HG03280 (cell line): Measurements from ENCODE around the gene SIK2.
A peak's percentile ranks its signal among the peaks of the same experiment; 100 is the strongest.
"Not testable (repeated sequence)": the region's sequence is repeated elsewhere in the genome, so short reads cannot be mapped to it uniquely, and the experiment has no call there.

Experiments used
- ATAC-seq: cut with Tn5 transposase; IDR thresholded peaks from one replicate; pipeline ENCODE4 v1.9.1; 2021; ENCODE audit warnings: mild to moderate bottlenecking, moderate library complexity; ENCODE audit not compliant: unreplicated experiment

SIK2 gene

DNA sequence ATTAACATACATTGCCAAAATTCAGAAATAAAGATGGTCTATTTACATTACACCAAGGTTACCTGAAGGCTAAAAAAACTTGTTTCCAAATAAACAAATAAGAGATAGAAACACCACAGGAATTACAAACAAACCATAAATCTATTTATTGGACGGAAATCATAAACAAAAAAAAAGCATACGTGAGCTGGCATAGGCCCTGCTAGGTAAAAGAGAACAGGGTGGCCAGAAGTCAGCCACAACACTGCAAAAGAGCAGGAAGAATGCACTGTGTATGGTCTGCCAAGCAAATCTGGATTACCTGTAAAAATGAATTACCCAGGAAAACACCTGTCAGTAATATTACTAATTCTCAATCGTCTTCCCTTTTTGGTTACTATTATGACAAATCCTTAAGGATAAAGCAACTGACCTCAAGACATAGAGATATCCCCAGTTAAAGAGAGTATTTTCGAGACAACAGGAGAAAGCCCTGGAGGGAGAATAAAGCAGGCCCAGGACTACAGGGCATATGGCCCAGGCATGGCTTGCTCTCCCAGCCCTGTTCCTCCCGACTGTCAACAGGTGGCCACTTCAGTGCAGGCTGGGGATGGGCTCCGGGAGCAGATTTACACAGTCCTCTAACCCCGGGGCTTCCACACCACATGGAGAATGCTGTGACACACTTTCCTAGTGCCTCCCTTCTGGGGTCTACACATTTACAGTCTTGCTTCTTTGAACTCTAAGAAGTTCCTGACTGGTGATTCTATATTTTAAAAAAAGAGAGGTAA is 146.0 kb downstream of the SIK2 start:
- no peak for ATAC-seq

DNA sequence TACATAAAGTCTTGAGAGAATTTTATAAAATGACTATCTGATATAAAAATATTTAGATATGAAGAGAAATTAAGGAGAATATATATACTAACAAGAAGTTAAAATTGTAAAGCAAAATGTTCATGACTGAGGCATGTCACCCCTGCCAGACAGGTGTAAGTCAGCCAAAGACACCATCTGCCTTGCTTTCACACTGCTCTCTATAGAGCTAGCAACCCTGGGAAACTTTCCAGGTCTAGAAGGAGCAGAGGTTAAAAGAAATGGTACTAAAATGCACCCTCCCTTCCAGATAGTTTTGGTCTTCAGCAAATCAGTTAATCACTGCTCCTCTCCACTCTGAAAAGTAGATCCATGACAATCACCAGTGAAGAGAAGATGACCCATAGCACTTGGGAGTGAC is 147.4 kb downstream of the SIK2 start:
- no peak for ATAC-seq

DNA sequence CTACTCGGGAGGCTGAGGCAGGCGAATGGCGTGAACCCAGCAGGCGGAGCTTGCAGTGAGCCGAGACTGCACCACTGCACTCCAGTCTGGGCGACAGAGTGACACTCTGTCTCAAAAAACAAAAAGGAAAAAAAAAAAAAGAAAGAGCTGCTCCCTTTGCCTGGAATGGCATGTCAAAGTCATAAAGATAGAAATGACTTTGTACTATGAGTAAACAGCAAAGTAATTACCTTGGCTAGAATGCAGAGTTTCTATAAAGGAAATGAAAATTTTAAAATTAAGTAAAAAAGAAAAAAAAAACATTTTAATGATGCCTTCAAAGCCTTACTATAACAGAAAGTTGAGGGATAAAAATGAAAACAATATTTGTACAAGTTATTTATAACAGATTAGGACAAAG is 153.8 kb downstream of the SIK2 start:
- ATAC-seq: no peak

DNA sequence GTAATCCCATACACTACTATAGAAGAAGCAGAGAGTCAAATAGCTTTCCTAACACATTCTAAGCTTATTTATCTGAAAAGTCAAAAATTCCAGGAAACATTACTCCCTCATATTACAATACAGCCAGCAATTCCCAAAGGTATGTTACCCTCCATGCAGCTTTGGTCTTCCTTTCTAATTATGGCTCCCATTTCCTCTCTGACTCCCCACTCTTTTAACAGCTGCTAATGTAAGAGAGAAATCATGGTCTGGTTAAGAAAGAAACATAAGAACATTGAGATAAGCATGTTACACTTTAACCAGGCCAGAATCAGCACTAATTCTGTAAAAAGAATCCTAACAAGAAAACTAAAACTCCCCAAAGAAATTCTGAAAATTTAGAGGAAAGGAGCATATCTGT is 157.1 kb downstream of the SIK2 start:
- ATAC-seq: no peak

DNA sequence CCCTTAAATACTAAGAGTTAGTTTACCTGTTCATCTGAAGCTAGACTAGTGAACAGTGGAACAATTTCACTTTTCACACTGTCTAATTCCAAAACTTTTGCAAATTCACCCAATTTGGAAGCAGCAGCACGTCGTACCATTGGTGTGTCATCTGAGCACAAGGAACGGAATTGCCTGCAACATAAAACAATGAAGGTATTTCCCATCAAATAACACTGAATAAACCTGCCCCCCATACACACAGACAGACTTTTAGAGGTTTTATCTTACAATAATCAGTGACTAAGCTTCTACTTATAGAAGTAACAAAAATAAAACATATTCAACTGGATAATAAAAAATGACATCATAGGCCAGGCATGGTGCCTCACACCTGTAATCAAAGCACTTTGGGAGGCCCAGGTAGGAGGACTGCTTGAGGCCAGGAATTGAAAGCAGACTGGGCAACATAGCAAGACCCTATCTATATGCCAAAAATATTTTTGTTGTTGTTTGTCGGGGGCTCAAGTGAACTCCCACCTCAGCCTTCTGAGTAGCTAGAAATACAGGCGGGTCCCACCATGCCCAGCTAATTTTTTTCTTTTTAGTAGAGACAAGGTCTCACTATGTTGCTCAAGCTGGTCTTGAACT is 157.6 kb downstream of the SIK2 start:
- no peak for ATAC-seq

DNA sequence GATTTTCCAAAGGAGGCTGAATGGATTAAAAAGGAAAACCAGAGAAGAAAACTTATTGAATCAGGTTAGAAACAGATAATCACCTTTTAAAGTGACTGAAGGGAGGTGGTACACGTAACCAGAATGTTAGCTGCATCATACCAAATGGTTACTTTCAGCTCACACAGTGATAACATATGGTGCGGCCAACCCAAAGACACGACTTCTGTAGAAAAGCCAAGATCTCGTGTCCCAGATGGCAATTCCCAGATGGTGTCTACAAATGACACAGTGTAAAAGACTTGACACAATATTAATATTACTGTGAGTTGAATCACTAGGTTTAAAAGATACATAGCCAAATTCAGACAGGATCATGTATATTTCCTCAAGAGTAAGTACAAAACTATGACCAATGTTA is 158.8 kb downstream of the SIK2 start:
- no peak for ATAC-seq

DNA sequence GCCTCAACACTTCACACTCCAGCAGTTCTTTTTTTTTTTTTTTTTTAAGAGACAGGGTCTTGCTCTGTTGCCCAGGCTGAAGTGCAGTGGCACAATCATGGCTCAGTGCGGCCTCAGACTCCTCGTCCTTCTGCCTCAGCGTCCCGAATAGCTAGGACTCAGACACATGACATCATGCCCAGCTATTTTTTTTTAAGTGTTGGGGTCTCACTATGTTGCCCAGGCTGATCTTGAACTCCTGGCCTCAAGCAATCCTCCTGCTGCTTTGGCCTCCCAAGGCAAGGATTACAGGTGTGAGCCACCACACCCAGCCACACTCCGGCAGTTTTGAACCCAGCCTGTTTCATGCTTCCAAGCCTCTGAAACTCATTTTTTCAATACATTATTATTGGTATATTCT is 160.3 kb downstream of the SIK2 start:
- ATAC-seq: no peak

DNA sequence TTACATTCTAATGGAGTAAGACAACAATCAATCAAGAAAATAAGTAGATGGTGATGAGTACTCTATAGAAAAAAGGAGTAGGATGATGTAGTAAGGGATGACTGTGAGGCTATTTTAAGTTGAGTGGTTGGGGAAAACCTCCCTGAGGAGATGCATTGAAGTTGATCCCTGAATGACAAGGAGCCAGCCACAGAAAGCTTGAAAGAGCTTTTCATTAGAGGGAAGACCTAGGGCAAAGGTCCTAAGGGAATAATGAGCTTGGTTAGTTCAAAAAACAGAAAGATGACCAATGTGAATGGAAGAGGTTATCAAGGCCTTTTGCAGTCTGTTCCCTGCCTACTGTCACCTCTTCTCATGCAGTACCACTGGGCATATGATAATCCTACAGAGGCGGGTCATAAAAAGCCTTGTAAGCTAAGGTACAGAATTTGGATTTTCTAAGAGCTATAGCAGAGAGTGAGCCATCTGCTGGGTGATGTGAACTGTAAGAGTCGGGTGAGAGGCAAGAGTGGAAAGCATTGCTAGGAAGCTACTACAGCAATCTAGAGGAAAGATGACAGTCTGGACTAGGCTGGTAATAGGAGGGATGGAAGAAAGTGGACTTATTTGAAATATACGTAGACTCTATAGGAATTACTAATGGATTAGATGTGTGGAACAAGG is 160.9 kb downstream of the SIK2 start:
- ATAC-seq: no peak

DNA sequence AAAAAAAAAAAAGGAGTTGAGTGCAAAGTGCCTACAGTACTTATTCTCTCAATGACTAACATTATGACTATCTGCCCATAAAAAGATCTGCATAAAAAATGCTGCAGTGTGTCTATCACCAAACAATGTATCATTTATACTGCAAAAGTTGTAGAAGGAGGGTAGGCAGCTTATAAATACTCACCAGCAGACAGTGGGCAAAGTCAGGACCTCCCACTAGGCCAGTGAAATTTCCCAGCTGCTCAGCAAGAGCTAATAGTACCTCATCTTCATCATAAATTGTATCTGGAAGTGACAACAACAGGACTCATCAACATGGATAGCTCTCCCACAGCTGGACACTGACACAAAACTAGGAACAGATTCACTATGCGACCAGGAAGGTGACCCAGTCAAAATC is 162.4 kb downstream of the SIK2 start:
- no peak for ATAC-seq

DNA sequence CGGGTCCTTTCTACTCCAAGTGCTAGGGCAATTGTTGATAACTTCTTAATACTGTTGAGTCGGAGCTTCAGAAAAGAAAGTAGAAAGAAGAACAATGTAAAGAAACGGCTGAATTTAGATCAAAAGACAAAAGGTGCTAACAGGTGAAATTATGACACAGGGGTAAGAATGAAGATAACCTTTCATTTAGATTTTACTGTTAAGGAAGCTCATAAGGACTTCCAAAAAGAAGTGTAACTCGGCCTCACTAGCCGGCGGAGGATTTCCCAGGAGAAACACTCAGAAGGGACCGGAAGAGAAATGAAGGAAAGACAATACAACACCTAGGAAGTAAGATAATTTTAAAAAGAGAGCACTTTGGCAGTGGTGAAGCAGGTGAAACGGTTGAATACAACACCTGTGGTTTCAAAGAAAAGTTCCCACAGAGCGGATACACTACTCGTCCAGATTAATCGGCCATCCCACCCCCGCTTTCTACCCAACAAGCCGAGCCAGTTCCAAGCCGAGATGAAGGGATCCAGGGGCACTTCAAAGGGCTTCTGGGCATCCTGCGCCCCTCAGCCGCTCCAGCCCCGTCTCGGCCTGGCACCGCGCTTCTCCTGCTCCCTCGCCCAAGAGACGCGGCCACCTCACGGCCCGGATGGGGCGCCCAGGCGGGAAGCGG is 163.2 kb downstream of the SIK2 start:
- ATAC-seq: peak; percentile 39

DNA sequence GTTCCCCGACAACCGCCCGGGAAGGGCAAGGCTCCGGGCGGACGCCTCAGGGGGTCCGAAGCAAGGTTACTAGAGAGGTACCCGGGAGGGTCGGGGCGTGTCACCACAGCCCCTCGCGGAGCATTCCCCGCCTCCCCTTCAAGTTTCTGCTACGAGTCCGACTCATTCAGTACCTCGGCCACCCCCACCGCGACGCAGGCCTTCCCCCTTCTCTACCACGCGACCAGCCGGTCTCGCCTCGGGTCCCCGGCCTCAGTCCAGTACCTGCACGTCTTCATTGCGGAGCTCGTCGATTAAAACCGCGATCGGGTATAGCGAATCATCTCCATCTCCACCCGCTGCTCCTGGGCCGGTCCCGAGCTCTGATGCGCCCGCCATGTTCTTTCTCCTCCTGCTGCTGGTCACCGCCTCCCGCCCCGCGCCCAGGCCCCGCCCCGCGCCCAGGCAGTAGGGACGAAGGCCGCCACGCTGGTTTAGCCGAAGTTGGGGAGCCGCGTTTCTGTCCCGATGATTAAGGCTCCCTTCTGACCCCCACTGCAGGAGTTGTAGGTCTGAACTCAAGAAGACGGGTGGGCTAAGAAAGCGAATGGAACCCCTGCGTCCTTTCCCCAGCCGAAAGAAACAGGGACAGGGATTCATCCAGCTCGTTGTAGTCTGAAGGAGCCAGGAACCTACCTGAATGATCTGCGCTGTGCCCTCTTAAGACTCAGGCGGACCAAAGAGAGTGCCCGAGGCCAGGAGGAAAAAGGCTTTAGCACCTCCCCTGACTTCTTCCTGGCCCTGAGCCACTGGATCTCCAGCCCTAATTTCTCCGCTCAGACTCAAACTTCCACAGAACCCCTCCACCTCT is 164.0 kb downstream of the SIK2 start, which contains the start of gene PPP2R1B:
PPP2R1B (minus strand) TSS at position 406 of the 850 bp plus-strand sequence; CDS start at position 378, 28 bp downstream.
- peak; percentile 90 for ATAC-seq

DNA sequence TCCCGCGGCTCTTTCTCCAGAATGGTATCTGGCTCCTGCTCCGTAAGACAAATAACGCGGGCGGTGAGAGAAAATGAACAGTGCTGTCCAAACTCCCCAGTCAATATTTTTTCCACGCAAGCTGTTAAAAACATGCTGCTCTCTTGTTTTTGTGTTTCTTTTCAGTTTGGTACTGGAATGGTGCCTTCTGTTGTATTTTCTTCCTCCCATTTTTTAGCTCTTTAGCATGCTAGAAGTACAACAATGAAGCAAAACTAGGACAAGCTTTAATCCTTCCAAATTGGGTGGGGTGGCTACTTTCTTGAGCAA is 164.5 kb downstream of the SIK2 start:
- ATAC-seq: peak; percentile 4

DNA sequence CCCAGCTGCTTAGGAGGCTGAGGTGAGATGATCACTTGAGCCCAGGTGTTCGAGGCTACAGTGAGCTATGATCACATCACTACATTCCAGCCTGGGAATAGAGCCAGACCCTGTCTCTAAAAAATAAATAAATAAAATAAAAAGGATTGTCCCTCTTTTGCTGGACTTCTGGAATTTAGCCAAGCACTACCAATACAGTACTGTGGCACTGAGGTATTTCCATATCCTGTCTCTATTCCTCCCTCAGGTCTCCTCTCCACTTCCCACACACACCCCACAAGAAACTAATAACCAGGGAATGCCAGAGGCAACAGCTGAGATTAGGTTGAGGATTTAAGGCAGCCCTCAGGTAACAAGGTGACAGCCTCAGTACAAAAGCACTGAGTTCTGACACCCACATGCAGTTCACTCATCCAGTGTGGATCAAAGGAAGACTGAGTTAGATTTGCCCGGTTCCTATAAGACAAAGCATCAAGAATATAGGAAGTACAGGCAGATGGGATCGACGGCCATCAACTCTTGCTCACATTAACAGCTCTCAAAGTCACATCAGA is 168.4 kb downstream of the SIK2 start:
- ATAC-seq: no peak

DNA sequence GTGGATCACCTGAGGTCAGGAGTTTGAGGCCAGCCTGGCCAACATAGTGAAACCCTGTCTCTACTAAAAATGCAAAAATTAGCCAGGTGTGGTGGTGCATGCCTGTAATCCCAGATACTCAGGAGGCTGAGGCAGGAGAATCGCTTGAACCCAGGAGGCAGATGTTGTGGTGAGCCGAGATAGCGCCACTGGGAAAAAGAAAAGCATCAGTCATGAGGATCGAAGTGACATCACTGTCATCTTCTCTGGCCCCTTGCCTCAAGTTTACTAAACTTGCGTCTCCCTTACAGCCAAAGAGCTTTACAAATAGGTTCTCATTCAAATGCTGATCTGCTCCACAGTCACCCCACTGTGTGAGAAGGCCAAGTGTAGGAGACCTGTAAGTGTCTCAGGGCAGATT is 169.0 kb downstream of the SIK2 start:
- not testable (repeated sequence) for ATAC-seq

DNA sequence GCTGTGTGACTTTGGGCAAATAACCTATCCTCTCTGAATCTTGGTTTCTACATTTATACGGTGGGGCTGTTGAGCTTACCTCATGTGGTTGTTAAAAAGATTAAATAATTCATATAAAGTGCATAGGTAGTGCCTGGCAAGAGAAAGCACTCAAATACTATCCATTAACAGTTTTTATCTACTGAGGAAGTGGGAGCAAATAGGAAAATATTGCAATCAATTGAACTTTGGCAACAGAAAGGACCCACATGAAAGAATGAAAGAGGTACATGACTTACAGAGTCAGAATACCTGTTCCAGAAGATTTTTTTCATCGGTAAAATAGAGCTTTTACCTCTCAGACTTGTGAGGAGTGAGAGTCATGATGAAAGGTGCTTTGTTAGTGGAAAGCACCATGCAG is 170.3 kb downstream of the SIK2 start:
- no peak for ATAC-seq

DNA sequence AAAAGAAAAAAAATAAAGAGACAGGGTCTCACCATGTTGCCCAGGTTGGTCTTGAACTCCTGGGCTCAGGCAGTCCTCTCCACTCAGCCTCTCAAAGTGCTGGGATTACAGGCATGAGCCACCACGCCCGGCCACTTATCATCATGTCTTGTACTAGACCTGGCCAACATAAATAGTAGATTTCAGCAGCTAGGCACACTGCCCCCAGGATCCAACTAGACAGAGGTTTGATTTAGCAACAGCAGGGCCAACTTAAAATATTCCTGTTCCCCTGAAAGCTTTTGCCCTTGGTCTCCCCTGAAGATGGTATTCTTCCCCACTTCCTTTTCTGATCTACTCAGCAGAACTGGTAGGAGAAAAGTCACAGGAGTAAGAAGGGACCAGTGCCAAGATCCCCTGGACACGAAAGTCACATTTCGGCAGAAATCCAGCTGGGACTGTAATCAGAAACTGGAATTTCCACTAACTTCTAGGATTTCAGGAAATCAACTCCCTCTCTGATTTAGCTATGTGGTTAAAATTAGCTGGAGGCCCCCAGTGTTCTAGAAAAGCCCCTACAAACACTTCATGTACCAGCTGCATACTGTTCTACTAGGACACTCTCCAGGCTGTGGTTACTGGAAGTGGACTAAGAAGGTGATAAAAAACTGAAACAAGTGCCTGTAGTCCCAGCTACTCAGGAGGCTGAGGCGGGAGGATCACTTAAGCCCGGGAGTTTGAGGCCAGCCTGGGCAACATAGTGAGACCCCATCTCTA is 172.9 kb downstream of the SIK2 start:
- ATAC-seq: no peak

DNA sequence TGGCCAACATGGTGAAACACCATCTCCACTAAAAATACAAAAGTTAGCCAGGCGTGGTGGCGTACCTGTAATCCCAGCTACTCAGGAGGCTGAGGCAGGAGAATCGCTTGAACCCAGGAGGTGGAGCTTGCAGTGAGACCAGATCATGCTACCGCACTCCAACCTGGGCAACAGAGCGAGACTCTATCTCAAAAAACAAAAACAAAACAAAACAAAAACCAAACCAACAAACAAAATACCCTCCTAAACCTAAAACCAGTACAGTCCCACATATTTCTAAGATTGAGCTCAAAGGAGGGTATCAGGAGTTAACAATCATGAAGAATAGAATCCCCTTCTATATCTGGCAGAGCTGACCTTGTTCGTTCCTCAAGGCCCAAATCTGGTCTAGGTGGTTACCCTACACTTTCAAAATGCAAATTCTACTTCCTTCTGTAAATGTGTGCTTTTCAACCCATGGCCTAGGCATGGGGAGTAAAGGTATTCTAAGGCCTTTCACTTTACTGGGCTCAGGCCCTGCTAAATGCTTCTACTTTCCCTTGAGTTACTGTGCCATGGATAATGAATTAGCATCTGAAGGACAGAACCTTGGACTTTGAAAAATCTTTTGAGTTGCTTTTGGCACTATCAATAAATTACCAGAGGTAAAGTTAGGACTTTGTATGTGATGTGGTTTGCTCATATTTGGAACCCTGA is 174.3 kb downstream of the SIK2 start:
- ATAC-seq: peak; percentile 93

DNA sequence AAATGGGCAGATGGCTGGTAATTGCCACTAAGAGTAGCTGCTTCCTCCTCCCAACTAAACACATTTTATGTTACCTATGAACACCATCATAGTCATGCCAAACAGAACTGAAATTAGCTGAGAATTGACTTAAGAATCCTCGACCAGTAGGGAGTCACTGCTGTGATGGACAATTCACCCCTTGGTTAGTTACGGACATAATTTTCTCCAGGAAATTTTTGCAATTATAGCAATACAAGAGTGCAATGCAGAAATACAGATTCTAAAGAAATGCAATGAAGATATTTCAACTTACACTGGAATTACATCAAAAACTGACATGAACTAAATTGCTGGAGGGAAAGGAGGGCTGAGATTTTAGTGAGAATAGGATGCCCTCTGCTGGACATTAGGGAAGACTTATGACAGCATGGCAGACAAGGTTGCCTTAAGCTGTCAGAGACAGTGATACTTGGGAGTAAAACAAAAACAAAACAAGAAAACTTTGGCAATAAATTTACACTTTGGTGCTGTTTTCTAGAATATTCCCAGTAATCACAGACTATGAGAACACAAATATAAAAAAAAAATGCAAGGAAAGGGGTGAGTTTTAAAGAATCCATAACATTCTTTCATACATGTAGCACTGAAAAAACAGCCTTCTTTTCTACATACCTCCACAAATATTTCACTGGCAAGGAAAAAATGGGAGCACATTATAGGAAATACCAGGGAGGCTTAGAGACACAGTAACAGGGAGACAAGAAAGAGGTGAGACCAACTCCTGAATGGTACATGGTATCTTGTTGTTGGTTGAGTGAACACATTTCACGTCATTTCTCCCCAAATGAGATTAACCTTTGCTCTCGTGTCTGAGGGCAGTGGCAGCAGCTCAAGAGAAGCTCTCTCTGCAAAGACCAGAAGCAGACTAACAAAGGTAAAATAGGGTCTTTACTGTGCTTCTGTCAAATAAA is 175.1 kb downstream of the SIK2 start:
- ATAC-seq: peak; percentile 55
